ENCODE measurements around the gene SVEP1.

GRCh38 chr9:110456681-110457080, 122.9 kb downstream of the SVEP1 start:
- TF ChIP-seq POLR2A (IDR thresholded peaks at IDR 0.05; ENCODE audit: extremely low read depth, insufficient read length) (no peak), CTCF (IDR thresholded peaks at IDR 0.05; ENCODE audit: low read depth, low read length) (no peak), MYC (IDR thresholded peaks at IDR 0.05; ENCODE audit: low read depth, low read length) (no peak), MAX (IDR thresholded peaks at IDR 0.05; ENCODE audit: low read depth, low read length) (no peak)
